GM19468 (cell line): ENCODE measurements around the gene CMSS1.

Source experiments
- ATAC-seq: cut with Tn5 transposase; IDR thresholded peaks from one replicate; pipeline ENCODE4 v1.9.1; 2021; ENCODE audit warnings: mild to moderate bottlenecking, moderate library complexity, moderate number of reproducible peaks; ENCODE audit not compliant: unreplicated experiment; ENCODE audit errors: extremely low read depth

Gene CMSS1

DNA sequence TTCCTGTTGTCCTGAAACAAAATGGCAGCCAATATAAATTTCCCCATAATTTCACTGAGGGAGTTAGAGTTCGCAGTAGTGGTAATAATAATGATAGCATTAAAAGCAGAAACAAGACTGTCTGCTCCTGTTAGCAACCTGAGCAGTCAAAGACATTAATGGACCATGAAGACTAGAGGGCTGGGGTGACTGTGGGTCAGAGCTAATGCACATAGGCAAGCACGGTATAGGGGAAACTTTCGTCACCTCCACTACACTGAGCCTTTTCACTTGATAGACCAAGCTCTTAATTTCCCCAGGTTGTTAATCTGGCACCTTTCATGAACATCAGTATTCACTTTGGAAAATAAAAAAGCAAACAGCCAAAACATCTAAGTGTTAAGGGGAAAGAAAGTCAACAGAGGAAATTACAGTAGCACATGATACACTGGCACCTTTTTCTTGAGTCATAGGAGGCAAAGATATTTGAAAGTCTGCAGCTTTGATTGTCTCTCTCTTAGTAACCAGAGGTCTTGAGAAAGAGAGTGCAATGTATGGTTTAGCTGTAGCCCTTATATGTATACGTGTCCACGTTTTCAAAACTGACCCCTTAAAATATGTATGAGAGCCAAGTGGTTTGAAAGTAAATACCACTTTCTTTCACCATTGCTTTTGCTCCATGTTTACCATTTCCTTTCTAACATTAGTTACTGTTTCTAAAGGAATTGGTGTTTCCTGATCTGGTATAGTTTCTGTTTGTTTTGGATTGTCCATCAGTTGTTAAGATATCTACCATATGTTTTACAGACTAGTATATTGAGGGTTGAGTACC lies 191.8 kb downstream of the CMSS1 start:
- ATAC-seq = no peak

- ATAC-seq = no peak
Observed at GRCh38 chr3:100010087-100010417, 192.4 kb downstream of the CMSS1 start.

GRCh38 chr3:100018806-100019205 lies 201.1 kb downstream of the CMSS1 start:
- ATAC-seq = no peak

GRCh38 chr3:100019719-100020118 lies 202.1 kb downstream of the CMSS1 start:
- no peak for ATAC-seq

DNA sequence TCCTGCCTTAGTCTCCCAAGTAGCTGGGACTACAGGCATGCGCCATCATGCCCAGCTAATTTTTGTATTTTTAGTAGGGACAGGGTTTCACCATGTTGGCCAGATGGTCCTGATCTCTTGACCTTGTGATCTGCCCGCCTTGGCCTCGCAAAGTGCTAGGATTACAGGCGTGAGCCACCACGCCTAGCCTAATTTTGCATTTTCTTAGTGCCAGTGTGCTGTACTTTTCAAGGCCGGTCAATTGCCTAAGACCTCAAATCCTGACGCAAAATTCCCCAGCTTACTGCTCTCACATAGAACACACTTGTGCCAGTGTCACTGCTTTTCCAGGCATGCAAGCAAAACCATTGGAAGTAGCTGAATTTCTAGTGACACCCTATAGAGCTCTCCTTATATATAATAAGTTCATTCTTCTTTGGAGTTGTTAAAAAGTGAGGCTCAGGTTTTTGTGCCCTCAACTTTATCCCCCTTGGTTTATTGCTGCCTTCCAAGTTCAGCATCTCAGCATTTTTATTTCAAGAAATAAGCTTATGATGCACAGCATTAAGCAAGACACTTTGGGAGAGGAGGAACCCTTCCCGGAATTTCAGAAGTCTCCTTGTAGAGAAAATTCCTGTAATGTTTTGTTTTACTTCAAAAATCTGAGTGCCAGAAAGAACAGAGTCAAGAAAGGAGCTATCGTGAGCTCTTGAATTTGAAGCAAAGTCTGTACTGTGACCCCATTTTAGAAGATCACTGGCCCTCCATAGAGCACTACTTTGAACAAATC lies 203.4 kb downstream of the CMSS1 start:
- no peak for ATAC-seq

- no peak for ATAC-seq
Observed at GRCh38 chr3:100022506-100022905, 204.8 kb downstream of the CMSS1 start.

GRCh38 chr3:100023150-100023549 lies 205.5 kb downstream of the CMSS1 start:
- ATAC-seq = no peak

DNA sequence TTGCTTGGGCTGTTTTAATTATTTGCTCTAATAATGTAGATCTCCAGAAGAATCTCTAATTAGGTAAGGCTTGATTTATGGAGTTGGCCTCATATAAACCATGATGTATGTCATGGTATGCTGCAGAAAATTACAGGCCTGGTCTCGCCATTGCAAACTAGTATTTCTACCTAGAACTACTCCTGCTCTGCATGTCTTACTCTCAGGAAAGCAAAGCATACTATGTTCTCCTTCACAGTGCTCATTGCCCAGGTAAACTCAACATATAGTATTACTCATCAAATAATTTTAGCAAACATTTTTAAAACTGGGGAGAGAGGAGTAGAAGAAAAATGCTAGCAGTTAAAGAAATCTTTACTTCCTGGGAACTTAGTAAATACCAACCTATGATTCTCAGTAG lies 205.9 kb downstream of the CMSS1 start:
- ATAC-seq = no peak

- ATAC-seq = no peak
Observed at GRCh38 chr3:100024520-100025303, 207.1 kb downstream of the CMSS1 start.

DNA sequence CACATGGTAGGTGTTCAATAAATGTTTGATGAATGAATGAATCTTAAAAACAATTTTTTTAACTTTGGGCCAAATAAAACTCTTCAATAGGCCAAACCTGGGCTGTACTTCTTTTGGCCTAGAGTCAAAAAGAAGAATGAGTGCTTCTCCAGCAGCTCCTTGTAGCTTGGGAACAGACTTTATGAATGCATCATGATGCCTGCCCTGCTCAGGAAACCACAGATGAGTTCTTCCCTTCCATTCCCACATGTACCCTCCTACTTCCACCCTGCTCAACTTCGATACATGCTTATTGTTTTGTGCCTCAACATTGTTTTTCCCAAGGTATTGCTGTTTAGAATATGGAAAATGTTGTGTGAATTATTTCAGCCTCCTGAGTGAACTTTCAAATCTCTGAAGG lies 209.7 kb downstream of the CMSS1 start:
- no peak for ATAC-seq

- ATAC-seq = no peak
Observed at GRCh38 chr3:100029052-100029451, 211.4 kb downstream of the CMSS1 start.

DNA sequence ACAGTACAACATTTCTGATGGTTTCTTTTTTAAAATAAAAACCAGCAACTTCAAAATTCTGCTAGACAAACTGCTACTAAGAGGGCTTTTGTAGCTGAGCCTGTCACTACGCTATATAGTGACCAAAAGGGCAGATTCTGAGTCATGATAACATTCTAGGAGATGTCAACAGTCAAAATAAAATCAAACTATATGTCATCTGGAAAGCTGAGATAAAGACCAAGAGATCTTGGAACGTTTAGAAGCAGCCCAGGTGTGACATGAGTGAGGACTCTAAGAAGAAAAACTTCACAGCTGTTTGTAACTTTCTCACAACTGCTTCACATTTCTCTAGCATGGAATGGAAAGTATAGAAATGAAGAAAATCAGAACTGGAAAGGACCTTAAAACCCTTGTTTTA lies 212.0 kb downstream of the CMSS1 start:
- ATAC-seq = no peak

- ATAC-seq = no peak
Observed at GRCh38 chr3:100030346-100030745, 212.7 kb downstream of the CMSS1 start.

DNA sequence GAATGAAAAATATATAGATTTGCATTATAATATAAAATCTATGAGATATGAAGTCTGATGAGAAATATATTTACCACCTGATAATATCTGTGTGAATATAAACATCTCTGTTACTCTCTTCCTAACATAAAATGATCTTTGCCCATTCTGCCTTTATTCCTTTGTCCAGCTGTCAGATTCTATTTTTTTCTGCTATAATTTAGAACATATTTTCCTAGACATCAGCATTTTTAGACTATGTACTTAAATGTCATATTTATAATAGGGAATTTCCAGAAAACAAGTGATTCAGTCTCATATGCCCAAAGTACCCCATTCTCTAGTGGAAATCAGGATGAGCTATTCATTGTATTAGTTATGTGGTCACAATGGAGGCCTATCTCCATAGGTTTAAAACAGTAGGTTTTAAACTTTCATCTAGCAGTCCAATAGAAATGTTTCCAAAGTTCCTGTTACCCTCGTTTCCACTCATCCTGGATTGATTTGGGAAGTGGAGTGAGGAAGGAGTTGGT lies 213.3 kb downstream of the CMSS1 start:
- ATAC-seq = no peak

DNA sequence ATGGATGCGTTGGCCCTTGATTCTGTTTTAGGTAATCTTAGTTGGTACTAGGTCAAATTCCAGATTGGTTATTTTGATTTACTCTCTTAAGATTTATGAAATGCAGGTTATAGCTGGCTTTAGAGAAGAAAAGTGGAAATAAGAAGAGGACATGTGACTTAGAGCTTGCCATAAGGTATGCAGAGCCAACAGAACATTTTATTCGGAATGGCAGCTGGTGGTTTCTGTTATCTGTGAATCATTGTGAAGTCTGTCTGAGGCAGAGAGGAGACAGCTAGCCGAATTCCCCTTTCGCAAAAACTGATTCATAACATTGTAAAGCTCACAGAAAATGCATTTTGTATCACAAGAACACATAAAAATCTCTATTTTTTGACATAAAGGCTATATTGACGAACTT lies 214.6 kb downstream of the CMSS1 start:
- no peak for ATAC-seq

GRCh38 chr3:100033184-100033583 lies 215.5 kb downstream of the CMSS1 start:
- ATAC-seq = no peak

DNA sequence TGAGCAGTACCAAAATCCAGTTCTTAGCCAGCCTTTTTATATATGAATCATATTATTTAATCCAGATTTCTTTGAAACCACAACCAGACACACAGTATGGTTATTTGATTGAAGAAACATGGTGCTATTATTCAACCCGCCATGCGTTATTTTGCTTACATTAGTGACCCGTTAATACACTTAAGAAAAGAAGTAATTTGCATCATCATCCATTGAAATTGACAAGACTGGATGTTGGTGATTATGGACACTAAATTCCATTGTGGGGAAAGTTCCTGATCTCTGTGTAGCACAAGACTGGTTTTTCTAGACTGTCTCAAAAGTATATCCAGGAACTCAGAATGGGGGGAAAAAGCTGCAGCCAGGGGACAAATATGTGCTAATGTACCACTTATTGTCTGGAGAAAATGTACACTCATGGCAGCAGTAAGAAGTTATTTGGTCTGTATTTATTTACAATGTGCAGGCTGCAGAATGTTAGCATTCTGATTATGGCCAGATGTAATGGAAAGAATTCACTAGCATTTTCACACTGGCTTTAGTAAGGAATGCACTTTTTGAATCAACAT lies 216.3 kb downstream of the CMSS1 start:
- ATAC-seq = no peak

DNA sequence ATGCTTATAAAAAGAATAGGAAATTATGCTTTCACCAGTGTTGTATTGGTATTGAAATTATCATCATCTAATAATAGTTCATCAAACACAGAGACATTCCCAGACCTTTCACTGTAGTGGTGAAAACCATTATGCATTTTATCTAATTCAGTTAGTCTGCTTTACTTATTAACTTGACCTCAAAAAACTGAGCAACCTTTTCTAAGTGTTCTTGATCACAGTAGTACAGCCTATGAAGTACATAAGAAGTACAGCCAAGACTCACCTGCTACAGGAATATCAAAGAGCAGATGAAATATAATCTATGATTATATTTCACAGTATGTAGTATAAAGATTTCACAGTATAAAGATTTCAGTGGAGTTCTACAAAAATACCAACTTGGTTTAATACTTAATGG lies 221.4 kb downstream of the CMSS1 start:
- no peak for ATAC-seq

DNA sequence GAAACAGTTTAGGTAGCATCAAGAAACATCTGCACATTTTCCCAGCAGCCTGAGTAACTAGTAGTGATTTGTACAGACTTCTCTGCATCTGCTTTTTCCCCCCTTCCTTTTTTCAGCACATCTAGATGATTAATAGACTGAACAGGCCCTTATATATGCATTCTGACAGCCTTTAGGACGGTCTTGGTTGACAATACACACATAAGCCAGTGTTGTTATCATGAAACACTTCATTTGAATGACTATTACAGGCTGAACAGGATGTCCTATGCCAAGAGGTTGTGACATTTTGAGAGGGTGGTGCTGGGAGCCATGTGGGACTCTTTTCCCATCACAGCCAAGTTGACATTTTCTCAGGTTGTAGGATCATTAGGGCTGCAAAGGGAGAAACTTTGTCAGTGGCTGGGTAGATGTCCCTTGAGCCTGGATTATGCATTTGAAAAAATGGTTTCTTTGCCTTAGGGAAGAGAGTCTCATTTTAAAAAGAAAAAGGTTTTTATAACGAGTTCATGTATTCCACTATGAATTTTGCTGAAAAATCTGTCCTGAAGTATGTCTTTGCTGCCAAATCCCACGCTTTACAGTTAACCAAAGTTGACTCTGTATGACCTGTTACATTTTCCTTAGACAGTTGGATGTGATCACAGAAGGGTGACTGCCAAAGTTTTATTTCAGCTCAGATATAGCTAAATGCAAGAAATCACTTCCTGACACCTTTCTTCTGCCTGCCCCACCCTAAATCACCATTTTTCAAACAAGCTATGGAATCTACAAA lies 223.0 kb downstream of the CMSS1 start:
- ATAC-seq = no peak

DNA sequence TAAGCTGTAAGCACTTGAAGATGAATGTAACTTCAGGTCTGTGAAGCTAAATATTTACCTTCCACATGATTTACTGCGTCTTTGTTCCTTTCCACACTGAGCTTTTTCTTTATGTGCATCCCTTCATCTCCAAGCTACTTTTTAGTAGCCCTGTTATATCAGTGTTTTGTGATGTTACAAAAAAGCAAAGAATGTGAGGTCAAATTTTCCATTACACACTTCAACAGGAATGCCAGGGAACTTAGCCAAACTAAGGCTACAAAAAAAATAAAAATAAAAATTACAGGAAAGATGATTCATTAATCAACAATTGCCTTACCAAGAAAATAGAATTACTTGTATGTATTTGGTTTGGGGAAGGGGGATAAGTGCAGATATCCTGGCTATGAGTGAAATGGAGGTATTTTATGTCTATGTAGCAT lies 223.7 kb downstream of the CMSS1 start:
- ATAC-seq = no peak
